LNCAP (cell line): ENCODE results near the gene ZNF318.

Source experiments
- CTCF ChIP-seq: fragments of 450-650 bp; IDR thresholded peaks from 2 replicates; pipeline ENCODE4 v1.5.1; 2017; ENCODE audit warnings: mild to moderate bottlenecking

The ZNF318 gene

GRCh38 chr6:43376551-43376981 is 7.1 kb upstream of the ZNF318 start:
- no peak for TF ChIP-seq CTCF

- no peak for TF ChIP-seq CTCF
Measured at GRCh38 chr6:43375693-43376092, 6.2 kb upstream of the ZNF318 start.

GRCh38 chr6:43373252-43373875 is 3.9 kb upstream of the ZNF318 start:
- no peak for TF ChIP-seq CTCF

- TF ChIP-seq CTCF: no peak
Measured at GRCh38 chr6:43368259-43369160, 937 bp downstream of the ZNF318 start.

GRCh38 chr6:43367245-43367984 is 2.0 kb downstream of the ZNF318 start:
- no peak for TF ChIP-seq CTCF

- TF ChIP-seq CTCF: no peak
Measured at GRCh38 chr6:43361269-43361668, 8.2 kb downstream of the ZNF318 start.

- no peak for TF ChIP-seq CTCF
Measured at GRCh38 chr6:43359831-43360230, 9.6 kb downstream of the ZNF318 start.
